Thoracic aorta (tissue), 2 donors: Measurements from ENCODE around the gene KCNIP1. TPM values are rescaled to one million over a fixed set of nuclear protein-coding genes. Genes with fewer than 3 reads are reported as not detected.
"Not testable (repeated sequence)": the region's sequence is repeated elsewhere in the genome, so short reads cannot be mapped to it uniquely, and the experiment has no call there.

Experiments used
- ATAC-seq: fragments of 150-250 bp; one replicate; pipeline ENCODE4 v1.8.0; 2017; ENCODE audit warnings: low read depth; ENCODE audit not compliant: insufficient number of reproducible peaks, low FRiP score
- DNase-seq: peaks from one replicate; pipeline ENCODE4 v3.0.0-alpha.2; 2020; ENCODE audit warnings: low spot score
- H3K27ac ChIP-seq, 2 donors: fragments of 200-600 bp; sonication (generic); 1 replicate in 1 of 2; 2 replicates in 1 of 2; pipeline ENCODE4 v1.5.1; 2016; ENCODE audit warnings: mild to moderate bottlenecking in 2 of 2, moderate library complexity in 2 of 2
- H3K27me3 ChIP-seq: fragments of 200-600 bp; sonication (generic); replicated peaks from 2 replicates; pipeline ENCODE4 v1.6.0; 2016; ENCODE audit warnings: mild to moderate bottlenecking; ENCODE audit not compliant: insufficient read depth
- H3K36me3 ChIP-seq: fragments of 200-600 bp; sonication (generic); one replicate; pipeline ENCODE4 v1.5.1; 2016
- H3K4me1 ChIP-seq, 2 donors: fragments of 200-600 bp; sonication (generic); 1 replicate in 1 of 2; 2 replicates in 1 of 2; pipeline versions ENCODE4 v1.5.1 to v1.6.0; 2016; ENCODE audit warnings: low read depth in 2 of 2, mild to moderate bottlenecking in 1 of 2; ENCODE audit not compliant: control insufficient read depth in 1 of 2
- H3K4me3 ChIP-seq: fragments of 200-600 bp; sonication (generic); 2 replicates; pipeline ENCODE4 v1.5.1; 2016; ENCODE audit warnings: mild to moderate bottlenecking
- H3K9me3 ChIP-seq: fragments of 200-600 bp; sonication (generic); 2 replicates; pipeline ENCODE4 v1.5.1; 2016
- total RNA-seq, 2 donors: library from RNA; depleted of rRNA; stranded (reverse); fragments of >200 nt; gene quantifications; one replicate each; pipeline versions ENCODE4 v1.1.0 to v1.2.3, GENCODE V29; 2016
- TF ChIP-seq, protein P1 (sequence below): fragments of 200-600 bp; sonication (generic); IDR thresholded peaks from one replicate; pipeline ENCODE4 v1.5.1; 2019; ENCODE audit warnings: antibody characterized with exemption

KCNIP1 gene
- total RNA-seq, 2 donors from 2014 or later: not detected

DNA sequence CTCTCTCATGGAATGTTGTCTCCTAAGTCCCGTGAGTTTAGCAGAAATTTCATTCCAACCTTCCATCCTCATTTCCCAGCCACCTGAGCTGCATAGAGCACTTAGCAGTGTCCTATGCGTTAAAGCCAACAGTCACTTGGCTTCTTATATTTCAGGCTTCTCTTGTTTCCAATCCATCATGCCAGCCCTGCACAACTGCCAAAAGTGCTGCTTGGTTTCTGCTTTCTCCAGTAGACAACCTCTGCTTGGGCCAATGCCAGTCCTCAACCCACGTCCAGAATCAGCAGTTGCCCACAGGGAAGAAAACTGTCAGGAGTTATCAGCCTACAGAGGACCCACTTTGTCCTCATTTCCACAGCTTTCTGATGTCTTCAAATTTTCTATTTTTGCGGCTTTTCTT is 42.5 kb downstream of the KCNIP1 start:
- Histone ChIP-seq H3K9me3 (peaks cover 3% of the 10 kb centered on the region), H3K27ac (no peak overlapping the region), H3K4me1 (no peaks in the 10 kb centered on the region), H3K4me3 (no peak overlapping the region), H3K36me3 (no peaks in the 10 kb centered on the region), H3K27me3 (no peaks in the 10 kb centered on the region)
- TF ChIP-seq, protein P1, sequence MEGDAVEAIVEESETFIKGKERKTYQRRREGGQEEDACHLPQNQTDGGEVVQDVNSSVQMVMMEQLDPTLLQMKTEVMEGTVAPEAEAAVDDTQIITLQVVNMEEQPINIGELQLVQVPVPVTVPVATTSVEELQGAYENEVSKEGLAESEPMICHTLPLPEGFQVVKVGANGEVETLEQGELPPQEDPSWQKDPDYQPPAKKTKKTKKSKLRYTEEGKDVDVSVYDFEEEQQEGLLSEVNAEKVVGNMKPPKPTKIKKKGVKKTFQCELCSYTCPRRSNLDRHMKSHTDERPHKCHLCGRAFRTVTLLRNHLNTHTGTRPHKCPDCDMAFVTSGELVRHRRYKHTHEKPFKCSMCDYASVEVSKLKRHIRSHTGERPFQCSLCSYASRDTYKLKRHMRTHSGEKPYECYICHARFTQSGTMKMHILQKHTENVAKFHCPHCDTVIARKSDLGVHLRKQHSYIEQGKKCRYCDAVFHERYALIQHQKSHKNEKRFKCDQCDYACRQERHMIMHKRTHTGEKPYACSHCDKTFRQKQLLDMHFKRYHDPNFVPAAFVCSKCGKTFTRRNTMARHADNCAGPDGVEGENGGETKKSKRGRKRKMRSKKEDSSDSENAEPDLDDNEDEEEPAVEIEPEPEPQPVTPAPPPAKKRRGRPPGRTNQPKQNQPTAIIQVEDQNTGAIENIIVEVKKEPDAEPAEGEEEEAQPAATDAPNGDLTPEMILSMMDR: no peak
- ATAC-seq: no peak
- no peak for DNase-seq

DNA sequence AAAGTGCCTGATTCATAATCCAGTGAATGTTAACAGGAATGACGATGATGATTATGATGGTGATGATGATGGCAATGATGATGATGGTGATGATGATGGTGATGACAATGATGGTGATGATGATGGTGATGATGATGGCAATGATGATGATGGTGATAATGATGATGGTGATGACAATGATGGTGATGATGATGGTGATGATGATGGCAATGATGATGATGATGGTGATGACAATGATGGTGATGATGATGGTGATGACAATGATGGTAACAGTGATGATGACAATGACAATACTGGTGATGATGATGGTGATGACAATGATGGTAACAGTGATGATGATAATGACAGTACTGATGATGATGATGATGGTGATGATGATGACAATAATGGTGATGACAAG is 46.6 kb downstream of the KCNIP1 start:
- not testable (repeated sequence) for H3K27ac ChIP-seq, H3K9me3 ChIP-seq, H3K27me3 ChIP-seq, H3K4me1 ChIP-seq, ATAC-seq, H3K36me3 ChIP-seq, H3K4me3 ChIP-seq, DNase-seq

DNA sequence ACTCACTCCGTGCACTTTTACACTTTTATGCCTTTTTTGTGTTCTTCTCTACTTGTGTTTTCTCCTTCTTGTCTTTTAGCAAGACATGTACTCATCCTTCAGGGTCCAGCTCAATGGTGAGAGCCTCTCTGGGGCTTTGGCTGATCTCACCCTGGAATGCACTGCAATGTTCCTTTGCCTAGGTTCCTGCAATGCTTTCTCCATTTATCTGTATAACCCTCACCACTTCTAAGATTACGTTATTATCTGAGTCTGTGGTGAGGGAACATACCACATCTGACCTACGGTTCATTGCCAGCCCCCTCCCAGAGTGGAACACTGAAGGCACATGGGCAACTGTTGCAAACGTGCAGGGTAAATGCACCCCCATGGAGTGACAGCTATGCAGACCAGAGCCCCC is 47.3 kb downstream of the KCNIP1 start:
- no peaks in the 10 kb centered on the region for H3K36me3 ChIP-seq
- no peaks in the 10 kb centered on the region for H3K9me3 ChIP-seq
- no peaks in the 10 kb centered on the region for H3K27me3 ChIP-seq
- H3K4me3 ChIP-seq: no peak overlapping the region
- H3K4me1 ChIP-seq: peaks cover 3 to 7% of the 10 kb centered on the region in 2 donors
- TF ChIP-seq, protein P1: no peak
- no peak overlapping the region for H3K27ac ChIP-seq
- ATAC-seq (no peak), DNase-seq (no peak)

DNA sequence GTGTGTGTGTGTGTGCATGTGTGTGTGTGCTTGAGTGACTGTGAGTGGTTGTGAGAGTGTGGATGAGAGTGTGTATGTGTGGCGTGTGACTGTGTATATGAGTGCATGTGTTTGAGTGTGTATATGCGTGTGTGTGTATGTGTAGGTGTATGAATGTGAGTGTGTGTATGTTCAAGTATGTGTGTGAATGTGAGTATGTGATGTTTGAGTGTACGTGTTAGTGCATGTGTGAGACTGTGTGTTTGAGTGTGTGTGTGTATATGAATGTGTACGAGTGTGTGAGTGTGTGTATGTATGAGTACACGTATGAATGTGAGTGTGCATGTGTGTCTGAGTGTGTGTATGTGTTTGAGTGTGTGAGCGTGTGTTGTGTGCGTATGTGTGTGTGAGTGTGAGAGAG is 47.8 kb downstream of the KCNIP1 start:
- Histone ChIP-seq H3K27ac (no peak overlapping the region), H3K4me3 (no peak overlapping the region), H3K36me3 (no peaks in the 10 kb centered on the region), H3K9me3 (no peaks in the 10 kb centered on the region), H3K4me1 (peaks cover 3 to 7% of the 10 kb centered on the region in 2 donors), H3K27me3 (no peaks in the 10 kb centered on the region)
- DNase-seq (no peak), ATAC-seq (no peak)
- TF ChIP-seq, protein P1: no peak

DNA sequence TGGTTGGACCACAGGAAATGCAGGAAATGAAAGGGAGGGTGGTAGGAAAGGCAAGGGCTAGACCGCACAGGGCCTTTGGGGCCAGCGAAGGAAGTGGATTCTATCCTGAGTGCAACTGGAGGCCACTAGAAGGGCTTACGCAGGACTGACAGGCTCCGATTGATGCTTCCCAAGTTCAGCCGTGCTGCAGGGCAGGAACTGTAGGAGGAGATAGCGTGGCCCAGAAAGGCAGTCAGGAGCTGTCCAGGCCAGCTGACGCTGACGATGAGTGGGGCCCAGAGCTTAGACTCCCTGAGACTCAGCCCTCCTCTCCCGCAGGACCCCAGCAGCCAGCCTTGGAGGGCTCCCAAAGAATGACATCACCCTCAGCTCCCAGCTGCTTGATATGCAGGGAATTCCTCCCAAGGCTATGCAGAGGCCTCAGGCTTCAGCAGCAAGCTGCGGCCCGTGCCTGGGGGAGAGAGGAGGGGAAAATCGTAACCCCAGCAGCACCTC is 48.8 kb downstream of the KCNIP1 start:
- TF ChIP-seq, protein P1: no peak
- Histone ChIP-seq H3K27me3 (no peaks in the 10 kb centered on the region), H3K4me1 (peaks cover 3 to 7% of the 10 kb centered on the region in 2 donors), H3K27ac (no peak overlapping the region), H3K4me3 (no peak overlapping the region), H3K36me3 (no peaks in the 10 kb centered on the region), H3K9me3 (no peaks in the 10 kb centered on the region)
- ATAC-seq: no peak
- DNase-seq: no peak

DNA sequence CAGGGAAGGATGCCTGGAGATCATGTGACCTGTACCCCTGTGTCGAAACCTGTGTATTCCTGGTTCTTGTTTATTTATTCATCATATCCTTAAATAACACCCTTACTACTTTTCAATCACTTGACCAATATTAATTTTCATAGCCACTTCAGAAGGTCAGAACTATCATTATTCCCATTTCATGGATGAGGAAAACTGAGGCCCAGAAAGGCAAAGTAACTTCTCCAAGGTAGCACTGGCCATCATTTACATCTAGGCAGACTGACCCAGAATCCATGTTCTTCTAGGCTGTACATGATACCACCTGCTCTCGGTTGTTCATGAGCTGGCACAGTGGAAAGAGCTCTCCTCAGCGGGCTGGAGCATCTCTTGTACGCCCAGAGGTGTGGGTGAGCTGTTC is 49.4 kb downstream of the KCNIP1 start:
- Histone ChIP-seq H3K9me3 (no peaks in the 10 kb centered on the region), H3K27me3 (no peaks in the 10 kb centered on the region)
- TF ChIP-seq, protein P1: no peak

More for the DNA sequence above, 49.4 kb downstream of the KCNIP1 start:
- ATAC-seq (no peak), DNase-seq (no peak)
- Histone ChIP-seq H3K27ac (no peak overlapping the region), H3K4me1 (peaks cover 3 to 7% of the 10 kb centered on the region in 2 donors), H3K36me3 (no peaks in the 10 kb centered on the region), H3K4me3 (no peak overlapping the region)
